ENCODE measurements around the gene BTBD2. TPM values are rescaled to one million over a fixed set of nuclear protein-coding genes. Genes with fewer than 3 reads are reported as not detected.

BTBD2 gene
- total and polyA plus RNA-seq, 10 of the 15 experiments (the other 5 are each of a cell fraction or from before 2014, with no cell fraction given): 0.13 to 66.2 (median 10.4) TPM

- no peak; the same call in 1 of the 2 replicates for TF ChIP-seq MXI1 (IDR thresholded peaks at IDR 0.05; ENCODE audit: low read depth, low read length)
- TF ChIP-seq TARDBP (IDR thresholded peaks at IDR 0.05; ENCODE audit: borderline replicate concordance): 0 out of 2 replicates have a peak, but pooled peaks have one; percentile 10
- TF ChIP-seq ATF7 (IDR thresholded peaks at IDR 0.05; ENCODE audit: low read depth): peak; percentile 39
- 0 out of 2 replicates have a peak, but pooled peaks have one; percentile 27 for TF ChIP-seq RB1 (IDR thresholded peaks at IDR 0.05; ENCODE audit: borderline replicate concordance)
- TF ChIP-seq MTA2 (IDR thresholded peaks at IDR 0.05; ENCODE audit: low read depth): peak; percentile 74
- TF ChIP-seq ATF2 (IDR thresholded peaks at IDR 0.05; ENCODE audit: low read length): no peak
- TF ChIP-seq MLLT1 (IDR thresholded peaks at IDR 0.05): peak; percentile 14; the same call in 1 of the 2 replicates
- TF ChIP-seq FOS (IDR thresholded peaks at IDR 0.05; ENCODE audit: borderline replicate concordance, extremely low read depth, insufficient read length): no peak
- TF ChIP-seq CHD2 (IDR thresholded peaks at IDR 0.05; ENCODE audit: borderline replicate concordance, low read depth, low read length): peak; percentile 23; the same call in 1 of the 2 replicates
- TF ChIP-seq GATAD2B (conservative IDR thresholded peaks at IDR 0.05; ENCODE audit: low read depth): peak; percentile 98
- TF ChIP-seq CREB1 (IDR thresholded peaks at IDR 0.05; ENCODE audit: low read depth): no peak
- TF ChIP-seq ZNF274 (IDR thresholded peaks at IDR 0.05; ENCODE audit: insufficient read depth, insufficient read length): no peak
Observed at GRCh38 chr19:2051773-2052704, 36.5 kb upstream of the BTBD2 start (continued).
